HEK293 (cell line): ENCODE data around the gene ERCC2.

ENCODE experiments used
- CTCF ChIP-seq: fragments of 450-650 bp; formaldehyde crosslinking; IDR thresholded peaks from 2 replicates; pipeline ENCODE4 v1.5.1; 2016; ENCODE audit warnings: missing biosample characterization, missing genetic modification characterization
- HOXA7 ChIP-seq: sonication (generic); formaldehyde crosslinking; IDR thresholded peaks from 2 replicates; pipeline ENCODE4 v1.8.1; 2022; ENCODE audit warnings: missing genetic modification reagents, borderline replicate concordance
- INSM2 ChIP-seq: fragments of 450-650 bp; formaldehyde crosslinking; IDR thresholded peaks from 2 replicates; pipeline ENCODE4 v1.5.1; 2016; ENCODE audit warnings: missing biosample characterization, missing genetic modification characterization
- KLF7 ChIP-seq: fragments of 450-650 bp; formaldehyde crosslinking; IDR thresholded peaks from 2 replicates; pipeline ENCODE4 v1.5.1; 2016; ENCODE audit warnings: missing biosample characterization, missing genetic modification characterization, borderline replicate concordance
- MYNN ChIP-seq: fragments of 450-650 bp; formaldehyde crosslinking; IDR thresholded peaks from 2 replicates; pipeline ENCODE4 v1.5.1; 2016; ENCODE audit warnings: missing biosample characterization, missing genetic modification characterization, borderline replicate concordance
- PBX3 ChIP-seq: sonication (generic); formaldehyde crosslinking; IDR thresholded peaks from 2 replicates; pipeline ENCODE4 v1.8.1; 2022; ENCODE audit warnings: mild to moderate bottlenecking, moderate library complexity, missing genetic modification reagents
- PRDM4 ChIP-seq: fragments of 450-650 bp; formaldehyde crosslinking; IDR thresholded peaks from 2 replicates; pipeline ENCODE4 v1.5.1; 2017; ENCODE audit warnings: missing biosample characterization, missing genetic modification characterization
- SETDB1 ChIP-seq: IDR thresholded peaks from one replicate; pipeline ENCODE4 v1.6.1; 2017; ENCODE audit warnings: mild to moderate bottlenecking, low read length, moderate library complexity, mixed read lengths; ENCODE audit not compliant: insufficient read length
- YY1 ChIP-seq: fragments of 450-650 bp; formaldehyde crosslinking; IDR thresholded peaks from 2 replicates; pipeline ENCODE4 v1.5.1; 2018; ENCODE audit warnings: missing biosample characterization, missing genetic modification characterization
- ZNF19 ChIP-seq: fragments of 450-650 bp; formaldehyde crosslinking; IDR thresholded peaks from 2 replicates; pipeline ENCODE4; 2016; ENCODE audit warnings: missing biosample characterization, missing genetic modification characterization, low read depth
- ZNF362 ChIP-seq: fragments of 450-650 bp; formaldehyde crosslinking; IDR thresholded peaks from 2 replicates; pipeline ENCODE4 v1.5.1; 2016; ENCODE audit warnings: missing biosample characterization, missing genetic modification characterization
- ZNF473 ChIP-seq: fragments of 450-650 bp; formaldehyde crosslinking; IDR thresholded peaks from 2 replicates; pipeline ENCODE4 v1.5.1; 2017; ENCODE audit warnings: missing biosample characterization, missing genetic modification characterization
- ZNF514 ChIP-seq: fragments of 450-650 bp; formaldehyde crosslinking; IDR thresholded peaks from 2 replicates; pipeline ENCODE4 v1.5.1; 2016; ENCODE audit warnings: missing biosample characterization, missing genetic modification characterization

- TF ChIP-seq PBX3 (CRISPR knock-in tag) (no peak), ZNF19 (tag by site-specific recombination) (no peak), CTCF (tag by site-specific recombination) (no peak), SETDB1 (no peak), ZNF473 (tag by site-specific recombination) (no peak), PRDM4 (tag by site-specific recombination) (no peak), HOXA7 (CRISPR knock-in tag) (no peak), YY1 (tag by site-specific recombination) (no peak), INSM2 (tag by site-specific recombination) (no peak), ZNF514 (tag by site-specific recombination) (no peak), KLF7 (tag by site-specific recombination) (no peak), MYNN (tag by site-specific recombination) (no peak), ZNF362 (tag by site-specific recombination) (no peak)
Measured at GRCh38 chr19:45314708-45315245, 55.6 kb downstream of the ERCC2 start.
